Activated T-helper 1 cell treated with Interleukin-2 at 50 U/mL for 16 hours (primary cell): ENCODE measurements around the gene CCDC178.
"Not testable (repeated sequence)": the region's sequence is repeated elsewhere in the genome, so short reads cannot be mapped to it uniquely, and the experiment has no call there.

ENCODE experiments used
- DNase-seq: peaks from one replicate; pipeline ENCODE4 v3.0.0-alpha.2; 2020; ENCODE audit warnings: low read depth

CCDC178 gene

DNA sequence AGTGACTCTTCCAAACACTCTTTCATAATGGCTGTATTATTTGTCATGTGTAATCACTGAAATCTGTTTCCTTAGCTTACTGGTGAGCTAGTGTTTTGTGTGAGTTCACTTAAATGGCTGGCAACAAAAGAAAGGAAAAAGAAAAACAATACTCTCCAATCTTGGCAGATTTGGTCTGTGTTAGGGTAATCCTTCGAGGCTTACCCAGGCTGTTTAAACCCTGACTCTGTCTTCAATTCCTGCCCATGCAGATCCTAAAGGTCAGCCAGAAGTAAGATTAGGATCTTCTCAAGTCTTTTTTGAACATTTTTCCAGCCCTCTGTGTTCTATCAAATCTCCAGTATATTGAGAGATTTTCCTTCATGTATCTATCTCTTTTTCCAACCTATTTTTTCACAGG, 85.3 kb downstream of the CCDC178 start:
- no peak for DNase-seq

DNA sequence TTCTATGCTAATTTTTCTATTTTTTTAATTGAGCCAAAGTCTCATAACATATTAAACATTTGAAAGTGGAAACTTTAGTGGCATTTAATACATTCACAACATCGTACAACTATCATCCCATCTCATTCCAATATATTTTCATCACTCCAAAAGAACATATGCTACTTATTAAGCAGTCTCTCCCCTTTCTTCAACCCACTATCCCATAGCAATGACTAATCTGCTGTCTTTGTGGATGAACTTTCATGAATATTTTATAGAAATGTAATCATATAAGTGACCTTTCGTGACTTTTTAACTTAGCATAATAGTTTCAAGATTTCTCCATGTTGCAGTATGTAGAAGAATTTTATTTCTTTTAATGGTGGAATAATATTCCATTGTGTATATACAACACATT, 90.3 kb downstream of the CCDC178 start:
- DNase-seq: no peak

DNA sequence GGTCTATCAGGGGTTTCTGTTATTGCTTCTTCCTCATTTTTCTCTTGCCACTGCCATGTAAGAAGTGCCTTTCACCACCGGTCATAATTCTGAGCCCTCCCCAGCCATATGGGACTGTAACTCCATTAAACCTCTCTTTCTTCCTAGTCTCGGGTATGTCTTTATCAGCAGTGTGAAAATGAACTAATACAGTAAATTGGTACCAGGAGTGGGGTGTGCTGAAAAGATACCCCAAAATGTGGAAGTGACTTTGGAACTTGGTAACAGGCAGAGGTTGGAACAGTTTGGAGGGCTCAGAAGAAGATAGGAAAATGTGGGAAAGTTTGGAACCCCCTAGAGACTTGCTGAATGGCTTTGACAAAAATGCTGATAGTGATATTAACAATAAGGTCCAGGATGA, 100.8 kb downstream of the CCDC178 start:
- DNase-seq: not testable (repeated sequence)

DNA sequence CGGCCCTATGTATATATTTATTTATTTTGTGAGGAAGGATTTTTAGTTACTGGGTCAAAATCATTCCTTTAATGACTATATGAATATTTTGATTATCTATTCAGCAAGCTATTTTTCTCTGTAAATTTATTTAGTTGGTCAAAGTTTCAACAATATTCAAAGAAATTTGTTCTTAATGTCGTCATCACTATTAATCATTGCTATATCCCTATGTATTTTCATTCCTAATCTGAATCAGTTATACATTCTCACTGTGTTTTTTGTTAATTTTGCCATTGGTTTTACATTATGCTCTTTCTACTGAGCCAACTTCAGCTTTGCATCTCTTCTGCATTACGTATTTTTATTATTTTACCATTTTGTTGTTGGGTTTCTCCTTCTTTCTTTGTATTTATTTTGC, 105.7 kb downstream of the CCDC178 start:
- DNase-seq: no peak

GRCh38 chr18:33330711-33331110, 109.8 kb downstream of the CCDC178 start:
- no peak for DNase-seq

DNA sequence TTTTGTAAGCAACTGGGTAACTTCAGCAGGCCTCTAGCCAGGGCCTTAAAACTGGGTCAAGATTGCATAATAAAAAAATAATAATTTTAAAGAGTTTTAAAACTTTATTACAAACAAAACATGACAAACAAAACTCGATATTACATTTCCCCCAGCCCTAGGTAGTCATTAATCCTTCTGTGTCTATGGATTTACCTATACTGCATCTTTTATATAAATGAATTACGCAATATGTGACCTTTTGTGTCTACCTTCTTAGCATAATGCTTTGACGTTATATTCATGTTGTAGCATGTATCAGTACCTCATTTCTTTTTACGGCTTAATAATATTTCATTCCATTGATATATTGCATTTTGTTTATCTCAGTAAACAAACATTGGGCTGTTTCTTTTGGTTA, 113.5 kb downstream of the CCDC178 start:
- DNase-seq: no peak

GRCh38 chr18:33317640-33318039, 122.9 kb downstream of the CCDC178 start:
- no peak for DNase-seq

DNA sequence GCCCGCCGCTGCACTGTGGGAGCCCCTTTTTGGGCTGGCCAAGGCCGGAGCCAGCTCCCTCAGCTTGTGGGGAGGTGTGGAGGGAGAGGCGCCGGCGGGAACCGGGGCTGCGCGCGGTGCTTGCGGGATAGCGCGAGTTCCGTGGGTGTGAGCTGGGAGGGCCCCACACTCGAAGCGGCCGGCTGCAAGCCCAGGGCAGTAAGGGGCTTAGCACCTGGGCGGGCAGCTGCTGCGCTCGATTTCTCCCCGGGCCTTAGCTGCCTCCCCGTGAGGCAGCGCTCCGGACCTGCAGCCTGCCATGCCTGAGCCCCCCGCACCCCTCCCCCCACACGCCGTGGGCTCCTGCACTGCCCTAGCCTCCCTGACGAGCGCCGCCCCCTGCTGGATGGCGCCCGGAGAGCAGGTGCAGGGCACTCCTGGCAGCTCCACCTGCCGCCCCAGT, 124.4 kb downstream of the CCDC178 start:
- no peak for DNase-seq

GRCh38 chr18:33307520-33307919, 133.0 kb downstream of the CCDC178 start:
- no peak for DNase-seq

- no peak for DNase-seq
Observed at GRCh38 chr18:33304277-33304676, 136.2 kb downstream of the CCDC178 start.

- DNase-seq: no peak
Observed at GRCh38 chr18:33291539-33291938, 149.0 kb downstream of the CCDC178 start.

DNA sequence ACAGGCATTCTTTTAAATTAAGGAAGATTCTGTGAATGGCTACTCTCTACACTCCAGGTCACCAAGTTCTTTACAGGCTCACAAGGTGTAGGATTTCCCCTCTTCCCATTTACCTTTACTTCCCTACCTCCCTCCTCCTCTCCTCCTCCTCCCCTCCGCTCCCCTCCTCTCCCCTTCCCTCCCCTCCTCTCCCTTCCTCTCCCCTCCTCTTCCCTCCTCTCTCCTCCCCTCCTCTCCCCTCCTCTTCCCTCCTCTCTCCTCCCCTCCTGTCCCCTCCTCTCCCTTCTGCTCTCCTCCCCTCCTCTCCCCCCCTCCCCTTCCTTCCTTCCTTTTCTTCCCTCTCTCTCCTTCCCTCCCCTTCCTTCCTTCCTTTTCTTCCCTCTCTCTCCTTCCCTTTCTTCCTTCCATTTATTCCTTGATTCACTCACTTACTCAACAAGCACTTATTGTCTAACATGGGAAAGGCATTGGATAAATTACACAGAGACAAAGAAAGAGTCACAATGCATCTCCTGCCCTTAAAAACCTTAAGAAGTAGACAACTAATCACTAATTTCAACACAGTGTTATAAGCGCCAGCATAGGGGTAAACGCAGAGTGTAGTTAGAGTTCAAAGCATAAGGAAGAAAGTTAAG, 152.3 kb downstream of the CCDC178 start:
- DNase-seq: no peak

GRCh38 chr18:33282709-33283333, 157.7 kb downstream of the CCDC178 start:
- no peak for DNase-seq

GRCh38 chr18:33282142-33282541, 158.4 kb downstream of the CCDC178 start:
- DNase-seq: no peak

GRCh38 chr18:33277431-33277830, 163.1 kb downstream of the CCDC178 start:
- DNase-seq: no peak

GRCh38 chr18:33275843-33276242, 164.7 kb downstream of the CCDC178 start:
- DNase-seq: no peak

DNA sequence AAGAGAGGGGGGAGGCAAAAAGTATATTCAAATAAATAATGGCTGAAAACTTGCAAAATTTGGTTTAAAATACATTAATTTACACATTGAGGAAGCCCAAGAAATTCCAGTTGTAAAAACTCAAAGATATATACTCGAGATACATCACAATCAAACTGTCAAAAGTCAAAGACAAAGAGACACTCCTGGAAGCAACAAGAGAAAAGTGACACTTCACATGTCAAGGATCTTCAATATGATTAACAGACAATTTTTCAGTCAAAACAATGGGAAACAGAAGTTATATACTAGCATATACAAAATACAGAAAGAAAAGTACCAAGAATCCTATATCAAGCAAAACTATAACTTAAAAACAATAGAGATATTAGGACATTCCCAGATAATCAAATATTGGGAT, 170.2 kb downstream of the CCDC178 start:
- DNase-seq: no peak

DNA sequence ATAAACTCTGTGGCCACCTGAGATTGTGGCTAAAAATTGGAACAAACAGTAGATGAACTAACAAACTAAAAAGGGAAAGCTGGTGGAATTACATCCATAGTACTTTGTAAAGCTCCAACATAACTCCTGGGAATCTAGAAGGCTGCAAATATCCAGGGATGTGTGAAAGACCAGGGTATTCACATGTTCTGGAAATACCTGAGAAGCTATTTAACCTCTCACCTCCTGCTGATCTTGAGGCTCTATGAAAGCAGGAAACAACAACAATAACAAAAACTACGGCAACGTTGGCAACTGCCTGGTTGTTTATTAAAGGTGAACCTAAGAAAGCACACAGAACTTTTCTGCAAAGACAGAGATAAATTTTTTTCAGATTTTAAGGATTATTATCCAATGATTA, 171.3 kb downstream of the CCDC178 start:
- DNase-seq: no peak

GRCh38 chr18:33264566-33264965, 176.0 kb downstream of the CCDC178 start:
- DNase-seq: no peak

DNA sequence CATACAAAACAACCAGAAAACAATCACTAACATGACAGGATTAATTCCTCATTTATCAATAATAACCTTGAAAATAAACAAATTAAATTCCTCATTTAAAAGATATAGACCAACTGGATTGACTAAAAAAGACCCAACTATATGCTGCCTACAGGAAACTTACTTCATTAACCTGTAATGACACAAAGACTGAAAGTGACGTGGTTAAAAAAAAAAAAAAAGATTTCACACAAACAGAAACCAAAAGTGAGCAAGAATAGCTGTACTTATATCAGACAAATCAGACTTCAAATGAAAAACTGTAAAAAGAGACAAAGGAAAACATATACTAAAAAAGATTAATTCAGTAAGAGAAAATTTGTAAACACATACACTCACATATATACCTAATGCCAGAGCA, 201.2 kb downstream of the CCDC178 start:
- no peak for DNase-seq

DNA sequence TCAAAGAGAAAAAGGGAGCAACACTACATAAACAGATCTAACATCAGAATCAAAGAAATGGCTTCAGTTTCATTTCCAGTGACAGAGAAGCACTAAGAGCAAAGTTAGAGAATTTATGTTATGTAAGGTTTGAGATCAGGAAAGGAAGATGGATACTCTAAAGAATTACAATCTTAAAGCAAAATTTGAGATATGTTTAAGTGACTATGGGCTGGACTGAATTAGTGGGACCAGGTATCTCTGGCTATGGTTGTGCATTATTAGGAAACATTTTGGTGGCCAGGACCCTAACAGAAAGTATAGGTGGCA, 208.2 kb downstream of the CCDC178 start:
- DNase-seq: no peak

DNA sequence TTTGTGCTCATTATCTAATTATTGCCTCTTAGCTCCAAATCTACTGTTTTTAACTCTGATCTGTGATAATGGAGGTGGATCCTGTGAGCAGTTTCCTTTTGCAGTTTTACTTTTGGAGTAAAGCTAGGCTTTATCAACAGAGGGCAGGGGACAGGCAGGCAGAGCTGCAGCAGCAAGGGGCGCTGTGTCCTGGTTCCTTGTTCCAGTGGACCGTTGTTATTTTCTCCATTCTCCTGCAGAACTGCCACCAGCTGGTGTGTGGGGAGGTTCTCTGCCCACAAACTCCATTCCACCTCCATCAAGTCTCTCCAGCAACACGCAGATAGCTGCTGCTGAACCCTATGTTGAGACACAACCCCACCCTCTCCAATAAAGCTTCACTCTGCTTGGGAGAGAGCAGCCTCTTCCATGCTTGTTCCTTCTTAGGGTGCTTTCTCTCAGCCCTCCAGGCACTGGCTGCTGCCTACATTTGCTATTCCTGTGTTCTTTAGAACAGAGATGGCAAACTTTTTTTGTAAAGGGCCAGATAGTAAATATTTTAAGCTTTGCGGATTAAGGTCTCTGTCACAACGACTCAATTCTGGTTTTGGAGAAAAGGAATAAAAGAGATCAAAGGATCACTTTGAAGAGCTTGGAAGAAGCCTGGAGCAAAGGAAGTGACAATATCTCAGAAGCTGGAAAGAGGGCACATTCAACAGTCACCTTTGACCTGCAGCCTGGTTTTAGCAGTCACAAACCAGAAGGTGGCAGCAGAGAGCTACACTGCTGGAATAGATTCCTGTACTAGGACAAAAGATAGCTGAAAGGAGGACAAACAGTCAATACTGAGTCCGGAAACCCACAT, 208.8 kb downstream of the CCDC178 start:
- DNase-seq: no peak

DNA sequence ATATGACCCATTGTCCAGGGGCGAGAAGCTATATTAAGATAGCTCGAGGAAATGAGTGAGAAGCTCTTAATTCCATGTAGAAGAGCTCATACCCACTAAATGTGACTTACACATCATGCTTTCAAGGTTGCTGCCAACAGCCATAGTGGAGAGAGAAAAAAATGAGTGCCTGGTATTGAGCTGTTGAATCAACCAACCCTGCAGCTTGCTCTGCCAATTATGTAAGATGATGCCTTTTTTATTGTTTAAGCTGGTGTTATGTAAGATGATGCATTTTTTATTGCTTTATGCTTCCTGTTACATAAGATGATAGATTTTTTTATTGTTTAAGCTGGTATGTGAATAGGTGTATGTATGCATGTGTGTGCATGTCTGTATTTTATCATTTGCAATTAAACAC, 228.2 kb downstream of the CCDC178 start:
- DNase-seq: no peak
